ENCODE data around the gene ENPP1. TPM values are rescaled to one million over a fixed set of nuclear protein-coding genes. Genes with fewer than 3 reads are reported as not detected.

The ENPP1 gene
- total RNA-seq, 2 donors from 2014 or later = 17.8 to 18.9 TPM

DNA sequence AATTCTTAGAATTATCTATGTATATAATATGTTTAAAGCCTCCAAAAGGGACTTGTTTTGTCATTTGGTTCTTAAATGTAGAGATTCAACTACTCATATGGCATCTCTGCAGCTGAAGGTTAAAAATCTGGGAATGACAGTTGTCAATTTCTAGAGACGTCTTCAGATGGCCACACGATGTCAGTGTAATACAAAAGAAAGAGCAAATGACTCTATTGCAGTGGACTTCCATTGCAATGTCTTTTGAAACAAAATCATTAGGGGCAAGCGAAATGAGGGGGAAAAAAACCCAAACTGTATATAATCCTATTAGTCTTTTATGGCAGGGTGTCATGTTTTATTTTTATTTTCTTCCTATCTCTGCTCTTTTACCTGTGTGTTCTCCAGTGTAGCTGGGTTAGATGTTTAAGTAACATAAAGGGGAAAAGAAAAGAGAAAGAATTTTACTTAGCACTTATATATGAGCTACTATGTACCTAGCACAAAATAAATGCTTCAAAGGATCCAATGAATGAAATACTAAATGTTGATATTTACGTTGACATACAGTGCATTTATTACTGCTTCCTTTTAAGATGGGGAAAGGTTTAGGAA lies 117.2 kb downstream of the ENPP1 start:
- no peaks in the 10 kb centered on the region for H3K36me3 ChIP-seq
- no peak for TF ChIP-seq POLR2A (IDR thresholded peaks at IDR 0.05)
- TF ChIP-seq POLR2AphosphoS5 (IDR thresholded peaks at IDR 0.05) = no peak
- TF ChIP-seq, protein P1, sequence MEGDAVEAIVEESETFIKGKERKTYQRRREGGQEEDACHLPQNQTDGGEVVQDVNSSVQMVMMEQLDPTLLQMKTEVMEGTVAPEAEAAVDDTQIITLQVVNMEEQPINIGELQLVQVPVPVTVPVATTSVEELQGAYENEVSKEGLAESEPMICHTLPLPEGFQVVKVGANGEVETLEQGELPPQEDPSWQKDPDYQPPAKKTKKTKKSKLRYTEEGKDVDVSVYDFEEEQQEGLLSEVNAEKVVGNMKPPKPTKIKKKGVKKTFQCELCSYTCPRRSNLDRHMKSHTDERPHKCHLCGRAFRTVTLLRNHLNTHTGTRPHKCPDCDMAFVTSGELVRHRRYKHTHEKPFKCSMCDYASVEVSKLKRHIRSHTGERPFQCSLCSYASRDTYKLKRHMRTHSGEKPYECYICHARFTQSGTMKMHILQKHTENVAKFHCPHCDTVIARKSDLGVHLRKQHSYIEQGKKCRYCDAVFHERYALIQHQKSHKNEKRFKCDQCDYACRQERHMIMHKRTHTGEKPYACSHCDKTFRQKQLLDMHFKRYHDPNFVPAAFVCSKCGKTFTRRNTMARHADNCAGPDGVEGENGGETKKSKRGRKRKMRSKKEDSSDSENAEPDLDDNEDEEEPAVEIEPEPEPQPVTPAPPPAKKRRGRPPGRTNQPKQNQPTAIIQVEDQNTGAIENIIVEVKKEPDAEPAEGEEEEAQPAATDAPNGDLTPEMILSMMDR (IDR thresholded peaks at IDR 0.05) = peak; percentile 11 to 44 (median 38)
- DNase-seq (ENCODE audit: low spot score) = no peak
- intact Hi-C loops (cut with DNase I) = loop anchor here (5.0 kb wide), 1 partner anchor 237 kb away; no protein-coding TSS in a partner anchor
- no peaks in the 10 kb centered on the region for H3K27me3 ChIP-seq (replicated peaks; ENCODE audit: insufficient read depth)
- H3K27ac ChIP-seq = no peak overlapping the region
- 12% methylated on average over 4 of the region's 4 CpGs for WGBS
- H3K9me3 ChIP-seq = no peaks in the 10 kb centered on the region
- no peaks in the 10 kb centered on the region for H3K4me1 ChIP-seq (replicated peaks)
- no peak overlapping the region for H3K4me3 ChIP-seq

DNA sequence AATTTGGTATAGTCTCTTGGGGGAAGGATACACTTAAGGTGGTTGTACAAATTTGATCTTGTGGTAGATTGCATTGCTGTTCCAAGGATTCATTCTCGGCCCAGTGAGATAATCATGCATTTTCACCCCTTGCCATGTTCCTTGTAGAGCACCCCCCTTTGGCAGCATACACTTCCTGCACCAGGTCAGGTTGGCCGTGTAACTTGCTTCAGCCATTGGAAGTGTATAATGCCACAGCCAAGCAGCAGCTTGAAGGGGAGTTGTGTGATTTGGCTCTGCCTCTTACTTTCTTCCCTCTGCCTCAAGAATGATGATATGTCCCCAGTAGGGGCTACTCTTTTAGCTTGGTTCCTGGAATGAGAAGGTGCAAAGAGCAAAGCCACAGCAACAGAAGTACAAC lies 121.4 kb downstream of the ENPP1 start:
- Histone ChIP-seq H3K9me3 (no peaks in the 10 kb centered on the region), H3K4me1 (replicated peaks) (no peaks in the 10 kb centered on the region), H3K36me3 (no peaks in the 10 kb centered on the region), H3K27me3 (replicated peaks; ENCODE audit: insufficient read depth) (no peaks in the 10 kb centered on the region), H3K4me3 (no peak overlapping the region), H3K27ac (no peak overlapping the region)
- no peak for DNase-seq (ENCODE audit: low spot score)
- intact Hi-C loops (cut with DNase I) = loop anchor here (5.0 kb wide), 1 partner anchor 233 kb away; no protein-coding TSS in a partner anchor
- TF ChIP-seq, protein P1 (IDR thresholded peaks at IDR 0.05) = no peak
- TF ChIP-seq POLR2A (IDR thresholded peaks at IDR 0.05) (no peak), POLR2AphosphoS5 (IDR thresholded peaks at IDR 0.05) (no peak)
- WGBS = 68% methylated on average over 2 of the region's 2 CpGs

DNA sequence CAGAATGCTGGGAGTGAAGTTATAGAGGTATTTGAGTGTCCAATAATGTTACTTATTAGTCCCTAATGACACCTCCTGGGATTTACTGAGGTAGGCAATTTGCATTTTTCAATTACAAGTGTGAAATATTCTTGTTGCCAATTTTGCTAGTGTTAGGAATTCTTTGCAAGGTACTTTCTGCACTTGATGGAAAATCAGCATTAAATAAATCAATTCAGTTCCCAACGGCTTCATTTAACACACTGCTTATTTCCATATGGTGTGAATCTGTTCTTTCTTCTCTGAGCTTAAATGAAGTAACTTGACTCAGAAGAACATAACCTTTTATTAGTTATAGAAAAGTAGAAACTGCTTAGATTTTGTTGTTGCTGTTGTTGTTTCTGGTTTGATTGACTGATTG lies 122.2 kb downstream of the ENPP1 start:
- H3K36me3 ChIP-seq = no peaks in the 10 kb centered on the region
- 58% methylated on average over 1 of the region's 1 CpG for WGBS

DNA sequence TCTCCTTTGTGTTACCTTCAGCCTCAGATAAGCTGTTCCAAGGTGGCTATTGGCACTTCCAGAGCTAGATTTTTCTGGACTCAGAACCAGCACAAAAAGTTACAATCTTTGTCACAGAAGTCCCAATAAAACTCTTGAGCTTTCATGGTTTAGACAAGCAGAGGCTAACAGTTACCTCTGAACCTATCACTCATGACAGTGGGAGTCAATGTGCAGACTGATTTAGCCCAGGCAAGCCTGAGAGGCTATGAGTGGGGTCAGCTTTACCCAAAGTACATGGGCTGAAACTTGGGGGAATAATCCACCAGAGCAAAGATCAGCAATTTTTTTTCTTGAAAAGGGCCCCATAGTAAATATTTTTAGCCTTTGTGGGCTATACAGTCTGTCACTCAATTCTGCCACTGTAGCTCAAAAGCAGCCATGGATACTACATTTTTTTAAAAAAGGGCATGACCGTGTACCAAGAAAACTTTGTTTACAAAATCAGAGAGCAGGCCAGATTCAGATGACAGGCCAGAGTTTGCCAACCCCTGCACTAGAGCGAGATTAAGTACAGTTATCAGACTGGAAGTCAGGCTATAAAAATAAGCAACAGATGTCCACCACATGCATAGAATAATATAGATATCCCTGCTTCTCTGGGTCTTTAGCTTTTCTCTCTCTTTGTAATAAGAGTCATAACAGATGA lies 123.4 kb downstream of the ENPP1 start:
- Histone ChIP-seq H3K4me1 (replicated peaks) (no peaks in the 10 kb centered on the region), H3K27me3 (replicated peaks; ENCODE audit: insufficient read depth) (no peaks in the 10 kb centered on the region), H3K27ac (no peak overlapping the region), H3K4me3 (no peak overlapping the region), H3K9me3 (no peaks in the 10 kb centered on the region), H3K36me3 (no peaks in the 10 kb centered on the region)
- 52% methylated on average over 2 of the region's 2 CpGs for WGBS
- TF ChIP-seq POLR2AphosphoS5 (IDR thresholded peaks at IDR 0.05) (no peak), POLR2A (IDR thresholded peaks at IDR 0.05) (no peak)
- TF ChIP-seq, protein P1 (IDR thresholded peaks at IDR 0.05) = no peak
- DNase-seq (ENCODE audit: low spot score) = no peak
- intact Hi-C loops (cut with DNase I) = no loop called here

More for the DNA sequence above, 122.2 kb downstream of the ENPP1 start:
- no peaks in the 10 kb centered on the region for H3K27me3 ChIP-seq (replicated peaks; ENCODE audit: insufficient read depth)
- intact Hi-C loops (cut with DNase I) = loop anchor here (5.0 kb wide), 1 partner anchor 232 kb away; no protein-coding TSS in a partner anchor
- DNase-seq (ENCODE audit: low spot score) = no peak
- H3K4me3 ChIP-seq = no peak overlapping the region
- no peaks in the 10 kb centered on the region for H3K4me1 ChIP-seq (replicated peaks)
- TF ChIP-seq, protein P1 (IDR thresholded peaks at IDR 0.05) = no peak
- TF ChIP-seq POLR2AphosphoS5 (IDR thresholded peaks at IDR 0.05) = no peak
- no peak for TF ChIP-seq POLR2A (IDR thresholded peaks at IDR 0.05)
- H3K9me3 ChIP-seq = no peaks in the 10 kb centered on the region
- H3K27ac ChIP-seq = no peak overlapping the region
